Measurements from ENCODE around the gene RNF40.
A peak's percentile ranks its signal among the peaks of the same experiment; 100 is the strongest.

Gene RNF40

GRCh38 chr16:30761928-30762902 lies at the start of gene RNF40, which contains the start of gene CFAP119:
RNF40 (plus strand) TSS chr16:30762322; CDS start chr16:30762546, 224 bp downstream.
CFAP119 (minus strand) TSS chr16:30762062; CDS start chr16:30761748, 314 bp downstream.
- peak; percentile 81 to 86 for DNase-seq (ENCODE audit: low read depth in 2 of 2)

DNA sequence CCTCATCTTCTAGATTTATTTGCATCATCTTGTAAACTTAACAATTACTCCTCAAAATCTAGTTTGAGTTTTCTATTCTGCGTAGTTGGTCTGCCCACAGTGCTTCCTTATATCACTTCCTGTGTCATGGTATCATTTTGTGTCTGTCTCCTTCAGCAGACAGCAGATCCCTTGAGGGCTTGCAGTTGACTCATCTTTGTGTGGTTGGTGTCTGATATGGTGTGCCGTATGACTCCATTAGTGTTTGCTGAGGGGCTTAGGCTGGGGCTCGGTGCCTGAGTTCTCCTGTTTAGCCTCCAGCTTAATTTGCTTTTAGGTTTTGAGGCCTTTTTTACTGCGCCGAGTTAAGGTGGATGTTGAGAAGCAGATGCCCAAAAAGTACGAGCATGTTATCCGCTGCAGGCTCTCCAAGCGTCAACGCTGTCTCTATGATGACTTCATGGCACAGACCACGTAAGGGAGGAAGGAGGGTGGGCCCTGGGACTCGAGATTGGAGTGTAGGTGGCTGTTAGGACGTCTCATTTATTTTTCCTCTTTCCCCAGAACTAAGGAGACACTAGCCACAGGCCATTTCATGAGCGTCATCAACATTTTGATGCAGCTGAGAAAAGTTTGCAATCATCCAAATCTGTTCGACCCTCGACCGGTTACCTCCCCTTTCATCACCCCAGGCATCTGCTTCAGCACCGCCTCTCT lies 46.2 kb upstream of the RNF40 start:
- DNase-seq (ENCODE audit: low read depth in 2 of 2) = peak in 1 of 2 experiments; percentile 17

DNA sequence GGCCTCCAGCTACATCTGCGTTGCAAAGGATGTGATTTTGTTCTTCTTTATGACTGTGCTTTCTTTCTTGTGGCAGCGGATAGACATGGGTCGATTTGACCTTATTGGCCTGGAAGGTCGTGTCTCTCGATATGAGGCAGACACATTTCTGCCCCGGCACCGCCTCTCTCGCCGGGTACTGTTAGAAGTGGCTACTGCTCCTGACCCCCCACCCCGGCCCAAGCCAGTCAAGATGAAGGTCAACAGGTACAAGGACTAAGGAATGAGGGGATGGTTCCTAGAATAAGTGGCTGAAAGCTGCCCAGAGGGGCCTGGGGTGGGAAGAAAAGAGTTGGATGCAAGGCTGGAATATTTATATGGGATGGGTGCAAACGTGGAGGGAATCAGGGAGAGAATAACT lies 42.0 kb upstream of the RNF40 start:
- DNase-seq (ENCODE audit: low read depth in 2 of 2) = no peak

- no peak for DNase-seq (ENCODE audit: low read depth in 2 of 2)
Observed at GRCh38 chr16:30720694-30721093, 41.4 kb upstream of the RNF40 start.

GRCh38 chr16:30721167-30721566 lies 41.0 kb upstream of the RNF40 start:
- no peak for DNase-seq (ENCODE audit: low read depth in 2 of 2)

DNA sequence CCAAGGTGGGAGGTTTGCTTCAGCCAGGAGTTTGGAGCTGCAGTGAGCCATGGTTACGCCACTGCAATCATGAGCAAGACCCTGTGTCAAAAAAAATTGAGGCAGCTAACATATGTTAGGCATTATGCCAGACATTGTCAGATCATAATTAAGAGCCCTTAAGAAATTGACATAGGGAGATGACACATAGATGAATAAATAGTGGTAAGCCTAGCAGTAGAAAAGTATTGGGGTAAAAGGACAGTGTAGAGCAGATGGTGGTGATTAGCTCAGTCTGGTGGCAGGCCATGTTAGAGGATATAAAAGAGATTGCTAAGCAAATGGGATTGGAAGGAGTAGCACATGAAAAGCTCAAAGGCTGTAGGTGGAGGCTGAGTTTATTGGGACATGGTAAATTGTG lies 40.5 kb upstream of the RNF40 start:
- no peak for DNase-seq (ENCODE audit: low read depth in 2 of 2)

DNA sequence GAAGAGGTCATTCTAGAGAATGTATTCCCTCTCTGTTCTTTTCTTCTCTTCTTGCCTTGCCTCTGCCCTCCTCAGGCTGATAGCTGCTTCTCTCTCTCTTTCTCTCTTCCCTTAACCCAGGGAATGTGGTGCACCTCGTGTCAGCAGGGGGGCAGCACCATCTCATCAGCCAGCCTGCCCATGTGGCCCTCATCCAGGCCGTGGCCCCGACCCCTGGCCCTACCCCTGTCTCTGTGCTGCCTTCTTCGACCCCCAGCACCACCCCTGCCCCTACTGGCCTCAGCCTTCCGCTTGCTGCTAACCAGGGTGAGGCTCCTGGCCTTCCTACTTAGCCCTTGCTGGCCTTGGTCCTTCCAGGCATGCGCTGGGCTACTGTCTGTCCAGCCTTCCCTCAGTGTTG lies 39.7 kb upstream of the RNF40 start:
- no peak for DNase-seq (ENCODE audit: low read depth in 2 of 2)

DNA sequence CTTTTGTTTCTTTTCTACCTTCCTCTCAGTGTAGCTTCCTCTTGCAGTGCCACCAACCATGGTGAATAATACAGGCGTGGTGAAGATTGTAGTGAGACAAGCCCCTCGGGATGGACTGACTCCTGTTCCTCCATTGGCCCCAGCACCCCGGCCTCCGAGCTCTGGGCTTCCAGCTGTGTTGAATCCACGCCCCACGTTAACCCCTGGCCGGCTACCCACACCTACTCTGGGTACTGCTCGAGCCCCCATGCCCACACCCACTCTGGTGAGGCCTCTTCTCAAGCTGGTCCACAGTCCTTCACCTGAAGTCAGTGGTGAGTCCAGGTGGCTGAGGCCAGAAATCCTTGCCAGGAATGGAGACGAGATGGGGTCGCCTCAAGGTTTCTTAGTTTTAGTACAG lies 39.2 kb upstream of the RNF40 start:
- DNase-seq (ENCODE audit: low read depth in 2 of 2) = no peak

DNA sequence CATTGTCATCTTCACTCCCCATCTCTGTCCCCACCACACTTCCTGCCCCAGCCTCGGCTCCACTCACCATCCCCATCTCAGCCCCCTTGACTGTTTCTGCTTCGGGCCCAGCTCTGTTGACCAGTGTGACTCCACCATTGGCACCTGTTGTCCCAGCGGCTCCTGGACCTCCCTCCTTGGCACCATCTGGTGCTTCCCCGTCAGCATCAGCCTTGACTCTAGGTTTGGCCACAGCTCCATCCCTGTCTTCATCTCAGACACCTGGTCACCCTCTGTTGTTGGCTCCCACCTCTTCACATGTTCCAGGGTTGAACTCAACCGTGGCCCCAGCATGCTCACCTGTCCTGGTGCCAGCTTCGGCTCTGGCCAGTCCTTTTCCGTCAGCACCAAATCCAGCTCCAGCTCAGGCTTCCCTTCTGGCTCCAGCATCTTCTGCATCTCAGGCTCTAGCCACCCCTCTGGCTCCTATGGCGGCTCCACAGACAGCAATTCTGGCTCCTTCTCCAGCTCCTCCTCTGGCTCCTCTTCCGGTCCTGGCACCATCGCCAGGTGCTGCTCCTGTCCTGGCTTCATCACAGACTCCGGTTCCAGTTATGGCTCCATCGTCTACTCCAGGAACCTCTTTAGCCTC lies 38.3 kb upstream of the RNF40 start:
- DNase-seq (ENCODE audit: low read depth in 2 of 2) = no peak

- no peak for DNase-seq (ENCODE audit: low read depth in 2 of 2)
Observed at GRCh38 chr16:30724641-30725417, 37.3 kb upstream of the RNF40 start.

GRCh38 chr16:30725418-30725792 lies 36.7 kb upstream of the RNF40 start:
- DNase-seq (ENCODE audit: low read depth in 2 of 2) = no peak

DNA sequence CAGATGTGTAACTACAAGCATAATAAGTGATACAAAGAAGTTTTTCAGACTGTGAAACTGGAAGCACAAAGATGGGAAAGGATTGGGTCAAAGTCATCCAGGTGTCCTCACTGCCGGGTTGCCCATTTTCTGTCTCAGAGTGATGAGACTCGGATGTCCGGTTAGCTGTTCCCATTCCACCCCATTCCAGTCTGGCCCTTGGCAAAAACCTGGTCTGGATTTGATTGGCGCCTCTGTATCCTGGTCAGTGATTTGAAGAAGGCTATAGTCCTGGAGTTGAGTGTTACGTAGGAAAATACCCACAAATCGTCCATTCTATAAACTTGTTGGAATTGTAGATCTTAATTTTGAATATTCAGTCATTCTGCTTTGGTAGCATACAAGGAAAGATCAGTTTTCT lies 33.8 kb upstream of the RNF40 start:
- no peak for DNase-seq (ENCODE audit: low read depth in 2 of 2)

DNA sequence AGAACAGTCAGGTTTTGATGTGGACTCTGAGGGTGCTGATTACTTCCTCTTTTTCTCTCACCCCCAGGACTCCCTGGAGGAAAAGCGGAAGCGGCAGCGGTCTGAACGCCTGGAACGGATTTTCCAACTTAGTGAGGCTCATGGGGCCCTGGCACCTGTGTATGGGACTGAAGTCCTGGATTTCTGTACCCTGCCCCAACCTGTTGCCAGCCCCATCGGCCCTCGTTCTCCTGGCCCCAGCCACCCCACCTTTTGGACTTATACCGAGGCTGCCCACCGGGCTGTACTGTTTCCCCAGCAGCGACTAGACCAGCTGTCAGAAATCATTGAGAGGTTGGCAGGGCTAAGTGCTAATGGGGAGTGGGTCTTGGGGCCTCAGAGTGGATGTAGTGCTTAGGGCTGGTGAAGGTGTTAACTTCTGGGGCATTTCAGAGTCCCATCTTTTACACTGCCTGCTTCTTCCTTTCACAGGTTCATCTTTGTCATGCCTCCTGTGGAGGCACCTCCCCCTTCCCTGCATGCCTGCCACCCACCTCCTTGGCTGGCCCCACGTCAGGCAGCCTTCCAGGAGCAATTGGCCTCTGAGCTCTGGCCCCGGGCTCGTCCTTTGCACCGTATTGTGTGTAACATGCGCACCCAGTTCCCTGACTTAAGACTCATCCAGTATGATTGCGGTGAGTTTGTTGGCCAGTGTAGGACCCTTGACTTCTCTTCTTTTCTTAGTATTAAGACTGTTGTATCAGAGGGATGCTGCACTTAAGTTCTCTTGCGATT lies 33.0 kb upstream of the RNF40 start:
- no peak for DNase-seq (ENCODE audit: low read depth in 2 of 2)

GRCh38 chr16:30731411-30731810 lies 30.7 kb upstream of the RNF40 start:
- DNase-seq (ENCODE audit: low read depth in 2 of 2) = no peak

GRCh38 chr16:30736995-30737793 lies 24.9 kb upstream of the RNF40 start:
- no peak for DNase-seq (ENCODE audit: low read depth in 2 of 2)

DNA sequence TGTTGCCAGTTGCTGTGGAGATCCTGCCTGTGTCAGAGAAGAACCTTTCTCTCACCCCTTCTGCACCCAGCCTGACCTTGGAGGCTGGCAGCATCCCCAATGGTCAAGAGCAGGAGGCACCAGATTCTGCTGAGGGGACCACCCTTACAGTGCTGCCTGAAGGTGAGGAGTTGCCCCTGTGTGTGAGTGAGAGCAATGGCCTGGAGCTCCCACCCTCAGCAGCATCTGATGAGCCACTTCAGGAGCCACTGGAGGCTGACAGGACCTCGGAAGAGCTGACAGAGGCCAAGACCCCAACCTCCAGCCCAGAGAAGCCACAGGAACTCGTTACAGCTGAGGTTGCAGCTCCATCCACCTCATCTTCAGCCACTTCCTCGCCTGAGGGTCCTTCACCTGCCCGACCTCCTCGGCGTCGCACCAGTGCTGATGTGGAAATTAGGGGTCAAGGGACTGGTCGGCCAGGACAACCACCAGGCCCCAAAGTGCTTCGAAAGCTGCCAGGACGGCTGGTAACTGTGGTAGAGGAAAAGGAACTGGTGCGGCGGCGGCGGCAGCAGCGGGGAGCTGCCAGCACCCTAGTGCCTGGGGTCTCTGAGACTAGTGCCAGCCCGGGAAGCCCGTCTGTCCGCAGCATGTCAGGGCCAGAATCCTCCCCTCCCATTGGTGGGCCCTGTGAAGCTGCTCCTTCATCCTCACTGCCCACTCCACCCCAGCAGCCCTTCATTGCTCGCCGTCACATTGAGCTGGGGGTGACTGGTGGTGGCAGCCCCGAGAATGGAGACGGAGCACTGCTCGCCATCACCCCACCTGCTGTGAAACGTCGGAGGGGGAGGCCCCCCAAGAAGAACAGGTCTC lies 24.1 kb upstream of the RNF40 start:
- no peak for DNase-seq (ENCODE audit: low read depth in 2 of 2)

GRCh38 chr16:30738984-30739951 lies 22.9 kb upstream of the RNF40 start:
- no peak for DNase-seq (ENCODE audit: low read depth in 2 of 2)
